Measurements from ENCODE around the gene EPN1. TPM values are rescaled to one million over a fixed set of nuclear protein-coding genes. Genes with fewer than 3 reads are reported as not detected.
A peak's percentile ranks its signal among the peaks of the same experiment; 100 is the strongest.

EPN1 gene
- total RNA-seq, 2 experiments from 2014 or later: 63.9 to 64.5 TPM

DNA sequence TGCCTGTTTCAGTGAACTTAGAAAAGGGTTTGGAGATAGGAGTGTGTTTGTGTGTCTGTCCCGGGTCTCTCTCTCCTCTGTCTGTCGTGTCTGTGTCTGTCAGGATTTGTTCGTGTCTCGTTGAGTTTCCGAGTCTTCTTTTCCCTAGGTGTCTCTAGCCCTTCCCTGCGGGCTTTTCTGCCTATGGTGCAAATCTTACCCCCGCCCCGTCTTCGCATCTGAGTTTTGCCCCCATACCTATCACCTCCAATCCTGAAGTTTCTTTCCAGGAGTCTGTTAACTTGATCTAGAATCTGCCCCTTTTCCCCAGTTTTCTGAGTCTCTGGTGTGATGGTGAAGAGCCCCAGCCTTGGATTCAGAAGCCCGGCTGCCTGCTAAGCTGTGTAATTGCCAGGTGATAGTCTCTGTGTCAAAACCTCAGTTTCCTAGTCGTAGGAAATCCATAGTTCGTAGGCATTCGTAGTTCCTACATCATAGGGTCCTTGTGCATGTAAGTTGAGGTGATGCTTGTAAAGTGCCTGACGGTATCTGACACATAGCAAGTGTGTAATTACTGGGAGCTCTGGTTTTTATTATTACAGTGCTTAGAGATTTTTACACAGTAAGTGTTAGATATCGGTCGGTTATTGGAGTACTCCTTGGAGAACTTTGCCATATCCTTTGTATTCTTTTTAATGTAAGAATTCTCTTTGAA is 782 bp downstream of the EPN1 start:
- peak overlapping the region; percentile 84 for H3K27ac Mint-ChIP-seq
- peak overlapping the region; percentile 93 for H3K4me3 Mint-ChIP-seq
- peaks cover 70% of the 10 kb centered on the region for H3K36me3 Mint-ChIP-seq (ENCODE audit: low read depth)
- no peaks in the 10 kb centered on the region for H3K27me3 Mint-ChIP-seq
- H3K9me3 Mint-ChIP-seq: no peaks in the 10 kb centered on the region
- H3K4me1 Mint-ChIP-seq: peaks cover 64% of the 10 kb centered on the region
- no peak for DNase-seq
- CTCF ChIA-PET: interaction anchor here (1.2 kb wide), 1 partner anchor 43 kb away, joined by 6 read pairs; no protein-coding TSS in a partner anchor
- POLR2A ChIA-PET: interaction anchor here (1.7 kb wide), 1 partner anchor 18 kb away, joined by 7 read pairs; no protein-coding TSS in a partner anchor

- POLR2A ChIA-PET: interaction anchor here (1.7 kb wide), 1 partner anchor 19 kb away, joined by 7 read pairs; no protein-coding TSS in a partner anchor
- Mint-ChIP-seq H3K27me3 (no peaks in the 10 kb centered on the region), H3K4me1 (peaks cover 60% of the 10 kb centered on the region), H3K9me3 (no peaks in the 10 kb centered on the region), H3K27ac (peak overlapping the region; percentile 68), H3K4me3 (peak overlapping the region; percentile 93), H3K36me3 (ENCODE audit: low read depth) (peaks cover 69% of the 10 kb centered on the region)
- CTCF ChIA-PET: interaction anchor here (1.2 kb wide), 1 partner anchor 43 kb away, joined by 6 read pairs; no protein-coding TSS in a partner anchor
- DNase-seq: no peak
Observed at GRCh38 chr19:55676383-55676782, 1.4 kb downstream of the EPN1 start.

GRCh38 chr19:55676889-55677505 is 2.0 kb downstream of the EPN1 start:
- Mint-ChIP-seq H3K4me3 (peak overlapping the region; percentile 93), H3K4me1 (peaks cover 58% of the 10 kb centered on the region), H3K27me3 (no peaks in the 10 kb centered on the region), H3K36me3 (ENCODE audit: low read depth) (peaks cover 67% of the 10 kb centered on the region), H3K27ac (peak overlapping the region; percentile 68), H3K9me3 (no peaks in the 10 kb centered on the region)
- ChIA-PET POLR2A (interaction anchor here (1.7 kb wide), 1 partner anchor 20 kb away, joined by 7 read pairs; no protein-coding TSS in a partner anchor), CTCF (interaction anchor here (1.2 kb wide), 1 partner anchor 44 kb away, joined by 6 read pairs; no protein-coding TSS in a partner anchor)
- DNase-seq: no peak

DNA sequence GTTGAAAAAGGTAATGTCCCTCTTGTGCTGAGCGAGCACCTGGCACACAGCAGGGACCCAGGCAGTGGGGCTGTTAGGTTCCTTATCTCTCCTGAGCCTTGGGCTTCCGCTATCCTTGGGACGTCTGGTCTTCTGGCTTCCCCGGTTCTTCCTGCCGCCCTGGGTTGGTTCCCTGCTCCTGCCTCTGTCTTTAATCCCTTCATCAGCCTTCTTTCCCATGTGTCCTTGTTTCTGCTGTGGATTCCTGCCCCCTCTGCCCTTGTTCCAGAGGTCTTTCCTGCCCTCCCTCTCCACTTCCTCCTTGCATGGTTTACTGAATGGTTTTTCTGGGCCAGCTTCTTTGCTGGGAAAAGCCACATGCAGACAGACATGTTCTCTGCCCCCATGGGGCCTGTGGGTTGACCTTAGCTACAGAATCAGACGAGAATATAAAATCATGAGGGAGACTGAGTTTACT is 2.6 kb downstream of the EPN1 start:
- H3K27ac Mint-ChIP-seq: no peak overlapping the region
- CTCF ChIA-PET: no interaction called here
- no peaks in the 10 kb centered on the region for H3K27me3 Mint-ChIP-seq
- no peaks in the 10 kb centered on the region for H3K9me3 Mint-ChIP-seq
- H3K4me3 Mint-ChIP-seq: peak overlapping the region; percentile 93
- peaks cover 65% of the 10 kb centered on the region for H3K36me3 Mint-ChIP-seq (ENCODE audit: low read depth)
- DNase-seq: no peak
- POLR2A ChIA-PET: no interaction called here
- H3K4me1 Mint-ChIP-seq: peaks cover 54% of the 10 kb centered on the region

DNA sequence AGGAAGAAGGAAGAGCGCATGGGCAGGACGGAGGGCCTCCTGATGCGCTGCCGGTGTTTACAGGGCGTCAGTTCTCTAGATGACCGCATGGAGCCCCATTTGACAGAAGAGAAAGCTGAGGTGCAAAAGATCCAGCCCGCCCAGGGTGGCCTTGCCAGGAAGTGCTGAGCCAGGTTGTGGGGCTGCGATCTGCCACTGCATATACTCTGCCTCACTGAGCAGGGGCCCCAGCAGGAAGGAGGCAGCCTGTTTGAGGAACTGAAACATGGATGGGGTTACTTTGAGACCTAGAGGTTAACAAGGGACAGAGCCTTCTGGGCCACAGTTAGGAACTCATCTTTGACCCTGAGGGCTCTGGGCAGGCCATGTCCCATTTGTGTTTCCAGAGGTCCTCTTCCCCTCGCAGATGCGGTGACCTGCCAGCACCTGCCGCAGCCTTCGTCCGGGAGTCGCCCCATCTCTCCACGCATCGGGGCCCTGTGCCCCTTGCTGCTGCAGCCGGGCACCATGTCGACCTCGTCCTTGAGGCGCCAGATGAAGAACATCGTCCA is 3.2 kb downstream of the EPN1 start:
- H3K27ac Mint-ChIP-seq: no peak overlapping the region
- CTCF ChIA-PET: no interaction called here

GRCh38 chr19:55679343-55680257 is 4.6 kb downstream of the EPN1 start:
- H3K27me3 Mint-ChIP-seq: no peaks in the 10 kb centered on the region
- peaks cover 41% of the 10 kb centered on the region for H3K4me1 Mint-ChIP-seq
- no peak for DNase-seq
- peaks cover 60% of the 10 kb centered on the region for H3K36me3 Mint-ChIP-seq (ENCODE audit: low read depth)
- no peaks in the 10 kb centered on the region for H3K9me3 Mint-ChIP-seq
- H3K27ac Mint-ChIP-seq: no peak overlapping the region
- POLR2A ChIA-PET: no interaction called here
- CTCF ChIA-PET: no interaction called here
- H3K4me3 Mint-ChIP-seq: no peak overlapping the region

More for the DNA sequence above, 3.2 kb downstream of the EPN1 start:
- POLR2A ChIA-PET: no interaction called here
- no peak for DNase-seq
- H3K4me3 Mint-ChIP-seq: no peak overlapping the region
- H3K4me1 Mint-ChIP-seq: peaks cover 52% of the 10 kb centered on the region
- H3K36me3 Mint-ChIP-seq (ENCODE audit: low read depth): peaks cover 64% of the 10 kb centered on the region
- no peaks in the 10 kb centered on the region for H3K9me3 Mint-ChIP-seq
- no peaks in the 10 kb centered on the region for H3K27me3 Mint-ChIP-seq

DNA sequence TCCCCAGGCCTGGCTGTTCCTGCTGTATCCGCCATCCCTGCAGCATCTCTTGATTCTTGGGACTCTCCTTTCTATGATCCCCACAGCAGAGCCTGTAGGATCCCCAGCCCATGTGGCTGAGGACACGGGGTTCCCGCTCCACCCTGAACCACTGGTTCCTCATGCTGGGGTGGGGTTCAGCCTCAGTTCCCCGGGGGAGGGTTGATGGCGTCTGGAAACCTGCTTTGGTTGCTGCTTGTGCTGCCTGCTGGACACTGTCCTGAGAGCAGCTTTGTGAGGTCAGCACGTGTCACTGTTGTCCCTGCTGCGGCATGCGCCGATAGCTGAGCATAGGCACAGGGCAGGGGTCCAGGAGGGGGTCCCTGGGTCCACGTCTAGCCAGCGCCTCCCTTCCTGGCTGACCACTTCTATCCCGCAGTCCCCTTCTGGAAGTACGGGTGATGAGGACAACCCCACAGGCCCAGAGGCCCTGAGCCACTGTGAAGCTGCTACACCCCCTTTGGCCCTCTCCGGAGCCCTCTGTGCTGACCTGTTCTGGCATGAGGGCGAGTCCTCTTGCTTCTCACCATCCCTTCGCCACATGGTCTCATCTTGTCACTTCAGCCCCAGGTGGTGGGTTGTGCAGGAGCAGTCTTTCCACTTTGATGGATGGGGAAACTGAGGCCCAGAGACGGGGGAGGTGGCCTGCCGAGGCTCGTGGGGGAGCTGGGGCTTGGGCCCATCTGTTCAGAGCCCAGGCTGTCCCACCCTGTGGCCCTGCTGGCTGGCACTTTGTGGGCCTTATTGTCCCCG is 5.5 kb downstream of the EPN1 start:
- POLR2A ChIA-PET: no interaction called here
- Mint-ChIP-seq H3K9me3 (no peaks in the 10 kb centered on the region), H3K36me3 (ENCODE audit: low read depth) (peaks cover 62% of the 10 kb centered on the region), H3K4me1 (peaks cover 40% of the 10 kb centered on the region), H3K4me3 (no peak overlapping the region), H3K27ac (no peak overlapping the region), H3K27me3 (no peaks in the 10 kb centered on the region)
- DNase-seq: no peak
- CTCF ChIA-PET: interaction anchor here (1.5 kb wide), 1 partner anchor 23 kb away, joined by 8 read pairs; no protein-coding TSS in a partner anchor

DNA sequence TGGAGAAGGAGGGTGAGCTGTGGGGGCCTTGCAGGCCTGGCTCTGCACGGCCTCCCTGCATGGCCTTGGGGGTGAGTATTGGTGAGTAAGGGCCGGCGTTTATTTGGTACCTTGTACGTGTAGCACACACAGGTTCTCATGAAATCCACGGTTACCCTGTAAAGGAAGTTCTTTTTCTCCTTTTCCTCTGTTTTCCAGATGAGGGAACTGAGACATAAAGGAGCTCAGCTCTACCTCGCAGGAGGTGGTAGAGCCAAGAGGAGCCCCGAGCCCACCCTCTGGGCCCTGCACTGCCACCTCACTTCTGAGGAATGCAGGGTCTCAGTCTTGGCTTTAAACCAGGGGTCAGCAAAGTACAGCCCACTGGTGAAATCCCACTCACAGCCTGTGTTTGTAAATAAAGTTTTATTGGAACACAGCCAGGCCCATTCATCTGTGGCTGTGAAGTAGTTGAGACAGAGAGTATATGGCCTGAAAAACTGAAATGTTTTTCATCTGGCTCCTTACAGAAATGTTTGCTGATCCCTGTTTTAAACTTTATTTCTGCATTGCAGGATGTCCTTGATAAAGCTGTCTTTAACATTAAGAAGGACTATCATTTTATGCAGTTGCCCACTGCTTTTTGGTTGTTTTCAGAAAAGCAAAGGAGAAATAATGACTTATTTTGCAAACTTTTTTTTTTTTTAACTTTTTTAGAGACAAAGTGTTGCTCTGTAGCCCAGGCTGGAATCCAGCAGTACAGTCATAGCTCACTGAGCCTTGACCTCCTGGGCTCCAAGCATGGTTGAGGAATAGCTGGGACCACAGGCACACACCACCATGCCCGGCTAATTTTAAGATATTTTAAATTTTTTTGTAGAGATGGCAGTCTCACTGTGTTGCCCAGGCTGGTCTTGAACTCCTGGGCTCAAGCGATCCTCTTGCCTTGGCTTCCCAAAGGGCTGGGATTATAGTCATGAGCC is 6.4 kb downstream of the EPN1 start:
- H3K36me3 Mint-ChIP-seq (ENCODE audit: low read depth): peaks cover 64% of the 10 kb centered on the region
- no peak overlapping the region for H3K4me3 Mint-ChIP-seq
- no peaks in the 10 kb centered on the region for H3K9me3 Mint-ChIP-seq
- POLR2A ChIA-PET: interaction anchor here (0.7 kb wide), 1 partner anchor 35 kb away, joined by 3 read pairs; no protein-coding TSS in a partner anchor
- CTCF ChIA-PET: interaction anchor here (1.5 kb wide), 1 partner anchor 22 kb away, joined by 8 read pairs; no protein-coding TSS in a partner anchor
- no peak overlapping the region for H3K27ac Mint-ChIP-seq
- H3K4me1 Mint-ChIP-seq: peaks cover 35% of the 10 kb centered on the region
- H3K27me3 Mint-ChIP-seq: no peaks in the 10 kb centered on the region
- DNase-seq: no peak

DNA sequence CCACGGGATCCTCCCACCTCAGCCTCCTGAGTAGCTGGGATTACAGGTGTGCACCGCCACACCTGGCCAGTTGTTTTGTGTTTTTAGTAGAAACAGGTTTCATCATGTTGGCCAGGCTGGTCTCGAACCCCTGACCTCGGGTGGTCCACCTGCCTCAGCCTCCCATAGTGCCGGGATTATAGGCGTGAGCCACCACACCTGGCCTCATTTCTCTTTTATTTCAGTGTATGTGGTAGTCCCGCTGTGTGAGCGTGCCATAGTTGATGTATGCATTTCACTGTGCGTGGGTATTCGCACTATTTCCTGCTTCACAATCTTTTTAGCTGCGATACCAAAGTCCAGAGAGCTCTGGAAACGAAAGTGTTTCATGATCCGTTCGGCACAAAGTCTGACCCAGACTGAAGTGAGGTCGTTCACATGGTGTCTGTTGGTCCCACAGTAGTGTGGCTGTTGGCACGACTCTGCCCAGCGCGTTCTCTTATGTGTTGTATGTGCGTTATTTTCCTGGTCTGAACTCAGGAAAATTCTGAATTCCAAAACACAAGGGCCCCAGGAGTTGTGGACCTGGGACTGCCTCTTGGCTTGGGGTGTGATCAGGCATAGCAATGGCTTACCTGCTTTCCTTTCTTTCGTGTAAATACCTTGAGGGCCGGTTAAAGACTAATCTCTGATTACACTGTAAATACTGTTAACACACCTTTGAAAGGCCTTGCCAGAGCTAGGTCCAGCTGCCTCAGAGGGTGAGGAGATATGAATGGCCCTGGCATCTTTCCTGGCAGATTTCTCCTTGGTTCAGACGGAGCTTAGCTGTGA is 8.6 kb downstream of the EPN1 start:
- H3K36me3 Mint-ChIP-seq (ENCODE audit: low read depth): peaks cover 47% of the 10 kb centered on the region
- ChIA-PET CTCF (interaction anchor here (0.6 kb wide), 1 partner anchor 30 kb away, joined by 3 read pairs; no protein-coding TSS in a partner anchor), POLR2A (no interaction called here)
- peaks cover 20% of the 10 kb centered on the region for H3K4me1 Mint-ChIP-seq
- H3K4me3 Mint-ChIP-seq: no peak overlapping the region
- no peaks in the 10 kb centered on the region for H3K27me3 Mint-ChIP-seq
- no peak for DNase-seq
- no peaks in the 10 kb centered on the region for H3K9me3 Mint-ChIP-seq
- H3K27ac Mint-ChIP-seq: no peak overlapping the region

- CTCF ChIA-PET: no interaction called here
- POLR2A ChIA-PET: no interaction called here
- Mint-ChIP-seq H3K9me3 (no peaks in the 10 kb centered on the region), H3K4me1 (peaks cover 9% of the 10 kb centered on the region), H3K27me3 (no peaks in the 10 kb centered on the region), H3K4me3 (no peak overlapping the region), H3K36me3 (ENCODE audit: low read depth) (peaks cover 41% of the 10 kb centered on the region), H3K27ac (no peak overlapping the region)
- DNase-seq: no peak
Observed at GRCh38 chr19:55684946-55685681, 10.1 kb downstream of the EPN1 start.

Data from activated CD4-positive, alpha-beta memory T cell treated with anti-CD3 and anti-CD28 coated beads, Interleukin-2, amount 10 ng/mL, durations not matched to agents 7 days and 5 days (primary cell).